Urothelium cell line (cell line): ENCODE results near the gene FOXD3.
"Not testable (repeated sequence)": the region's sequence is repeated elsewhere in the genome, so short reads cannot be mapped to it uniquely, and the experiment has no call there.

ENCODE experiments used
- DNase-seq: peaks from one replicate; pipeline ENCODE4 v3.0.0; 2011; ENCODE audit warnings: low spot score, mixed read lengths
- FAIRE-seq: peaks from 2 replicates; lab custom pipeline; 2011; peaks lifted over from hg19 to GRCh38; lab: Jason Lieb, UNC

Gene FOXD3

DNA sequence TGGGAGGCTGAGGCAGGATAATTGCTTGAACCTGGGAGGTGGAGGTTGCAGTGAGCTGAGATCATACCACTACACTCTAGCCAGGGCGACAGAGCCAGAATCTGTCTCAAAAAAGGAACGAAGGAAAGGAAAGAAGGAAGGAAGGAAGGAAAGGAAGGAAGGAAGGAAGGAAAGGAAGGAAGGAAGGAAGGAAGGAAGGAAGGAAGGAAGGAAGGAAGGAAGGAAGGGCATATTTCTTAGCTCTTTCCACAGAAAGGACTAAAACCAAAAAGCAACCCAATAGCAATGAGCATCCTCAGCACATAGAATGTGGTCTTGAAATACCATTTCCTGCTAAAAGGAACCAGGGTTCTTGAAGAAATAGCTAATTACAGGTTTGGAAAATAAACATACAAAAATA lies 33.9 kb downstream of the FOXD3 start:
- DNase-seq, FAIRE-seq: not testable (repeated sequence)

DNA sequence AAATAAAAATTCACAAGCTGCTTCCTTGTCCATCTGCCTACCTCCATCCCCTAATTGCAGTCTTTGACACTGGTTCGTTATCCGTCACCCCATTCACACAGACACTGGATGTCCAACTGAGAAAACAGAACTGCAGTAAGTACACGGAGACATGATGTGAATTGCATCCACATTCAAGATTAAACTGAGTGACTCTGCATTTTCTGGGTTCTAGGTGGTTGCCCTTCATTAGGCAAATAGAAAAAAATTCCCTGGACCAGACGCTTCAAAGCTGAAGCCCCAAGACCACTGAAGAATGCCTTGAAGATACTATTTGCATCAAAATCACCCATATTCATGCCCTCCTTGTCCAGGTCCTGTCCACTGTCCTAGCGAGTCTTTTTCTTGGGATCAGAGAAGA lies 37.2 kb downstream of the FOXD3 start:
- no peak for DNase-seq
- FAIRE-seq: no peak

DNA sequence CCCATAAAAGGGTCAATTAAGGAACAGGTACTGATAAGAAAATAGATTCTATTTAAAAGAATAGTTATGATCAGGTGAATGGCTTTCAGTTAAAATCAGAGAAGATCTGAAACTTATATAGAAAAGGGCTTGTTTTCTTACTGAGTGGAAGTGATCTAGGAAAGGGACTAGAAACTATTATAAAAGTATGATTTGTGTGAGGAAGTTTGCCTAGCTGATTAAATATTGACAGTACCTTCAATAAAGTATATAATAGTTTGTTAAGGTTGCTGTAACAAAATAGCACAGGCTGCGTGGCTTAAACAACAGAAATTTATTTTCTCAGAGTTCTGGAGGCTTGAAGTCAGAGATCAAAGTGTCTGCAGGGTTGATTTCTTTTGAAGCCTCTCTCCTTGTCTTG lies 39.7 kb downstream of the FOXD3 start:
- FAIRE-seq: no peak
- no peak for DNase-seq

GRCh38 chr1:63362578-63362977 lies 40.2 kb downstream of the FOXD3 start:
- no peak for DNase-seq
- FAIRE-seq: no peak

DNA sequence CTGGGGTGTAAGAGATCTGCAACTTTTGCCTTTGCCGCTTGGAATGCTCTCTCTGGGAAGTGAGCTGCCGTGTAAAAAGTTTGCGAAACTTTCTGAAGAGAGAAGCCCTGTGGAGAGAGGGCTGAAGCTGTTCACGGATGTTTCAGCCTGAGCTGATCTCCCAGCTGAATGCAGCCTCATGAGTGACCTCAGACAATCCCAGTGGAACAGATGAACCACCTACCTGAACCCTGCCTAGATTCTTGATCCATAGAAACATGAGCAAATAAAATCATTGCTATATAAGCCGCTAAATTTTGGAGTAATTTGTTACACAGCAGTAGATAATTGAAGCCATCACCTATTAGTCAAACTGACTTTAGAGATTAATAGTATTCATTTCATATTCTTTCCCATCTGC lies 40.6 kb downstream of the FOXD3 start:
- DNase-seq (no peak), FAIRE-seq (no peak)

- no peak for FAIRE-seq
- DNase-seq: no peak
Observed at GRCh38 chr1:63366908-63367214, 44.5 kb downstream of the FOXD3 start.

DNA sequence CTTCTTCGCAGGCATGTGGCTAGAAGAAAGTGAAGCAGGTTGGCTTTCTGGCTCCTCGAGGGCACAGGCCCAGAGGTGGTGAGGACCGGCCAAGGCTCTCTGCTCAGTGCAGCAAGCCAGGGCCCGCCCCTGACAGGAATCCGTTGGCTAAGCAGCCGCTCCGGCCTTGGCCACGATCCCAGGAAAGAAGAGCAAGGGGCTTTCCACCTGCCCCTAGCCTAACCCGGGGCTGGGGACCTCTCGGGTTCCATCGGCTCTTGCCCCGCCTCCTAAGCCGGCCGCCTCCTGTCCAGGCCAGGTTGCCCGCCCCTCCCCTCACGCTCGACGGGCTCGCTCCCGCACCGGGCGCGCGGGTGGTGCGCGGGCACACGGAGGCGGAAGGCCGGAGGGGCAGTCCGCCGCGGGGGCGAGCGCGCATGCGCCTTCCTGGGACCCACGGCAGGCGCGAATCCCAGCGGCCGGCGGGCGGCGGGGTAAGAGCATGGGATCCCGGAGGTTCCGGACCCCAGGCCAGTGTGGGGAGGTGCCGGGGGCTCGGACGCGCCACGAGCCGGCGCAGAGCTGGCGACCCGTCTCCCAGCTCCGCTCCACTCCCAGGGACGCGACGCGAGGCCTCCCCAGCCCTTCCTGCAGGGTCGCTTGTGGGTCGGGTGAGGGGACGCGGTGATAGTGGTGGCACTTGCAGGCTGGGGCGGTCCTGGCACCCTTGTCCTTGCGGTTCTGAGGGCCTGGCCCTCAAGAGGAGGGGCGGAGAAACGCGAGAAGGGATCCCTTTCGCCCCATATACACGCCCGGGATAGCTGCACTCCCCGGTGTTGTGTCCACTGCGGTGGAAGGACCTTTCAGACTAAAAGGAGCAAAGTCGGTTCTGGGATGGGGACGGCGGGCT lies 45.1 kb downstream of the FOXD3 start, which contains the start of gene ALG6:
TSS of gene ALG6 (plus strand) at position 413 of the 889 bp plus-strand sequence. CDS start 3,351 bp downstream, outside the sequence.
- DNase-seq: peak; percentile 99
- FAIRE-seq: peak; percentile 78

DNA sequence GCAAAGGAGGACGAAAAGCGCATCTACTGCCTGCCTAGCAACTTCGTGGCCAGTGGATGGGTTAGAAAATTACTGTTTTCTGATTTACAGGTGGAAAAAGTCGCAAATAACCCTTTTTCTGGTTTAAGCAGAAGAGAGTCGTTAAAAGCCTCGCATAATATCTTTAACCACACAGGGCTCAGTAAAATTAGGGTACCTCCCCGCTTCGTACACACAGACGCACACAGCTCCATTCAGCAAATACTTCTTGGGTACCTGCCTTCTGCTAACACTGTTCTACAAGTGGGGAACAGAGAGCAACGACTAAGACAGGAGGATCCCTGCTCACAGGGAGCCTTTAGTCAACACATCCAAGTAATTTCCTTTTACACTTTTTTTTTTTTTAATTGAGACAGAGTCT lies 45.8 kb downstream of the FOXD3 start:
- DNase-seq (peak; percentile 10), FAIRE-seq (no peak)
